ENCODE results near the gene USP25.

- TF ChIP-seq EP300 (IDR thresholded peaks at IDR 0.05) (no peak), CTCF (IDR thresholded peaks at IDR 0.05) (no peak), POLR2A (IDR thresholded peaks at IDR 0.05) (no peak), POLR2AphosphoS5 (IDR thresholded peaks at IDR 0.05) (no peak)
Measured at GRCh38 chr21:15754640-15755039, 24.9 kb downstream of the USP25 start.
